Cardiac fibroblast (primary cell): Measurements from ENCODE around the gene CTNNAL1.
"Not testable (repeated sequence)": the region's sequence is repeated elsewhere in the genome, so short reads cannot be mapped to it uniquely, and the experiment has no call there.

Experiments used
- DNase-seq, 2 donors: peaks; one replicate each; pipeline versions ENCODE4 v3.0.0 to v3.0.0-alpha.2; 2010; ENCODE audit warnings: low read depth in 2 of 2
- H3K4me3 ChIP-seq, 2 donors: replicated peaks in 1 of 2; 1 replicate in 1 of 2; 2 replicates in 1 of 2; pipeline ENCODE4 v1.5.1; 2011; ENCODE audit warnings: low read depth in 2 of 2, low read length in 2 of 2, mild to moderate bottlenecking in 2 of 2, moderate library complexity in 1 of 2
- TF ChIP-seq, protein P1 (sequence below): IDR thresholded peaks from one replicate; pipeline ENCODE4 v1.5.1; 2011; ENCODE audit warnings: low read depth, mild to moderate bottlenecking, low read length, inconsistent platforms

Gene CTNNAL1

DNA sequence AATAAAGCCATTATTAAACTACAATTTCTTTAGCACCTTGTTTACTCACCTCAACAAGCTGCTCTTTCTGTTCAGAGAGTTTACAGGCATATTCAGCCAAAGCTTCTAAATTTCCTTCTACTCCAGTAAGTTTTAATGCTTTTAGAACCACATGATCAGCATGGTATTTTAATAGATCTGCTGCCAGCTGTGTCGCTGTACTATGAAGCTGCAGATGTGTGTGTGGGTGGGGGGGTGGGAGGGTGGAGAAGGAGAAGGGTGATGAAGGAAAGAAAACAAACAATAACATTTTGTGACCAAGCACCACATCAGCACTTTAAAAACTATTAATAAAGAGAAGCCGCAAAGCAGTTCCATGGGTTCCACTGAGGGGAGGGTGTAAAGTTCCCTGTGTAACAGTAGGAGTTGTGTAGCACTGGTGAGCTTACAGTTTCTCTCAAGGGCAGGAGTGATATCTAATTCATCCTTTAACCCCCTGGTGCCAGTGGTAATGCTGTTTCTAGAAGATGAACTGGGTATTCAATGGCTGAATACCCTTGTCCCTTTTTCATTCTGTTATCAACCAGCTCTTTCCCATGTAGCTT is 40.6 kb downstream of the CTNNAL1 start:
- DNase-seq: peak; percentile 9 to 30
- TF ChIP-seq, protein P1, sequence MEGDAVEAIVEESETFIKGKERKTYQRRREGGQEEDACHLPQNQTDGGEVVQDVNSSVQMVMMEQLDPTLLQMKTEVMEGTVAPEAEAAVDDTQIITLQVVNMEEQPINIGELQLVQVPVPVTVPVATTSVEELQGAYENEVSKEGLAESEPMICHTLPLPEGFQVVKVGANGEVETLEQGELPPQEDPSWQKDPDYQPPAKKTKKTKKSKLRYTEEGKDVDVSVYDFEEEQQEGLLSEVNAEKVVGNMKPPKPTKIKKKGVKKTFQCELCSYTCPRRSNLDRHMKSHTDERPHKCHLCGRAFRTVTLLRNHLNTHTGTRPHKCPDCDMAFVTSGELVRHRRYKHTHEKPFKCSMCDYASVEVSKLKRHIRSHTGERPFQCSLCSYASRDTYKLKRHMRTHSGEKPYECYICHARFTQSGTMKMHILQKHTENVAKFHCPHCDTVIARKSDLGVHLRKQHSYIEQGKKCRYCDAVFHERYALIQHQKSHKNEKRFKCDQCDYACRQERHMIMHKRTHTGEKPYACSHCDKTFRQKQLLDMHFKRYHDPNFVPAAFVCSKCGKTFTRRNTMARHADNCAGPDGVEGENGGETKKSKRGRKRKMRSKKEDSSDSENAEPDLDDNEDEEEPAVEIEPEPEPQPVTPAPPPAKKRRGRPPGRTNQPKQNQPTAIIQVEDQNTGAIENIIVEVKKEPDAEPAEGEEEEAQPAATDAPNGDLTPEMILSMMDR: no peak

DNA sequence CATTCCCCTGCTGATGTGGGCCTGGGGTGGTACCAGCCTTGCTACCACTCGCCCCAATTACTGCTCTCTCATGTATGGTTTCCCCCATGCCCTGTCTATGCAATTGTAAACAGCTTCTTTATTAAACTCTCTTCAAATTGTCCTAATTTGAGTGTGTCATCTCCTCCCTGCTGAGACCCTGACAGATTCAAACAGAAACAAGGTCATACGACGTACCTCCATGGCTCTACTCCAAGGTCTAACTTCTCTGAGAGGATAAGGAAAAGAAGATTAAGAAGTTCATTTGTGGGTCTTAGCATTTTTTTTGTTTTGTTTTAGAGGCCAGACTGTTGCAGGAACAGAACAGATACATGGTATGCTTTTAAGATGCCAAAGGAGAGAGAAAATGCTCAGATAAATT is 41.1 kb downstream of the CTNNAL1 start:
- no peak for DNase-seq

More for the DNA sequence above, 40.6 kb downstream of the CTNNAL1 start:
- no peak overlapping the region for H3K4me3 ChIP-seq

DNA sequence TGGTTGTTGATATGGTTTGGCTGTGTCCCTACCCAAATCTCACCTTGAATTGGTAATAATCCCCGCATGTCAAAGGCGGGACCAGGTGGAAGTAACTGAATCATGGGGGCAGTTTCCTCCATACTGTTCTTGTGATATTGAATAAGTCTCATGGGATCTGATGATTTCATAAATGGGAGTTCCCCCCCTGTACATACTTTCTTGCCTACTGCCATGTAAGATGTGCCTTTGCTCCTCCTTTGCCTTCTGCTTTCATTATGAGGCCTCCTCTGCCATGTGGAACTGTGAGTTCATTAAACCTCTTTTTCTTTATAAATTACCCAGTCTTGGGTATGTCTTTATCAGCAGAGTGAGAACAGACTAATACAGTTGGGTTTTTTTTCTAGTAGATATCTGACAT is 41.9 kb downstream of the CTNNAL1 start:
- H3K4me3 ChIP-seq: not testable (repeated sequence)
- DNase-seq: peak in 1 of 2 donors; percentile 15

More for the DNA sequence above, 41.1 kb downstream of the CTNNAL1 start:
- TF ChIP-seq, protein P1: no peak
- no peak overlapping the region for H3K4me3 ChIP-seq

- H3K4me3 ChIP-seq: no peak overlapping the region
- no peak for DNase-seq
- TF ChIP-seq, protein P1: no peak
Measured at GRCh38 chr9:108967916-108968315, 45.4 kb downstream of the CTNNAL1 start.

DNA sequence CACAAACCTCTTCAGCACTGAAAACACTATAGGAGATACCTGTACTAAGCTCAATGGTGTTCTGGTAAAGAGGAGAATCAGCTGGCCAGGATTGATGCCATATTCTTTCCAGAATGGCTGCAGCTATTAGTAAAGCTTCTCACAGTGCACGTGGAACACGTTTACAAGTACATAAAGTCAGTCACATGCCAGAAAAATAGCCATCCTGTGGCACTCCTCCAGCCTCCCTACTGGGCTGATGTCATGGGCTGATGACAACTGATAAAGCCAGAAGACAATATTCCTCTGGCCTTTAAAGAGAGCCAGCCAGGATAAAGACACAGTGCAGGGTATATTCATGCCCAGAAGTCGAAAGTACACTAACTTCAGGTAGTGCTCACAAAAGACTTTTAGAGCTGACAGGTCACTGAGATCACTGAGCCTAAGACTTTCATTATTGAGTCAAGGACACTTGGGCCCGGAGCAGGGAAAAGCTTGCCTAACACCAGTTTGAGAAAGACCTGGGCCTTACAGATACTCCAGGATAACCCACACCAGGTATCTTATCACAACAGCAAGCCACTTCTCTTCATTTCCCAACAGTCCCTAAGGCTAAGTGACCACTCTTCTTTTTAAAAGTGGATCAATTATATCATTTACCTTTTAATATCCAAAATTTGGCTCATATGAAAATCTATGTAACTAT is 49.7 kb downstream of the CTNNAL1 start:
- H3K4me3 ChIP-seq: no peak overlapping the region
- TF ChIP-seq, protein P1: no peak
- peak; percentile 22 to 41 for DNase-seq

DNA sequence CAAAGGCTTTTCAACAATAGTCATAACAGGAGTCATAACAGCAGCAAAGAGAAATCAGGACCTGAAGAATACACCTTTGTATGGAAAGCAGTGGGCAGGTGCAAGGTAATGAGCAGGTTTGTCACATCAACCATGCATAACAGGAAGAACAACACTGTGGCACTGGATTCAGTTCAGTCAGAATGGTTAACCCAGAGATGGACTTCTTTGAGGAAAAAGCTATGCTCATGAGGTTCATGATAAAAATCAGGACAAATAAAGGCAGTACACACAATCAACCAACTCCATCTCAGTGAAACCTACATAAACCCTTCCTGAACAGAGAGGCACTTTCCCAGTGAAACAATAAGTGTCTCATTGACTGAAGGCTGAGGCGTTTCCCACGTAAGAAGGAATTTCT is 52.1 kb downstream of the CTNNAL1 start:
- TF ChIP-seq, protein P1: no peak
- H3K4me3 ChIP-seq: no peak overlapping the region
- no peak for DNase-seq

- no peak overlapping the region for H3K4me3 ChIP-seq
- DNase-seq: no peak
- TF ChIP-seq, protein P1: no peak
Measured at GRCh38 chr9:108960331-108960730, 53.0 kb downstream of the CTNNAL1 start.
